PC-3 (cell line): ENCODE data around the gene GALNT13. TPM values are rescaled to one million over a fixed set of nuclear protein-coding genes. Genes with fewer than 3 reads are reported as not detected.

ENCODE experiments used
- ATAC-seq: fragments of 200-7000 bp; cut with Tn5 transposase; 2 replicates; pipeline ENCODE4 v1.9.1; 2020; ENCODE audit warnings: mild to moderate bottlenecking, moderate library complexity
- BruUV-seq: library from RNA; stranded (reverse); fragments of 400-500 nt; replicated peaks from 2 replicates; lab custom pipeline; 2021; lab: Mats Ljungman, UMichigan
- CTCF ChIA-PET: fragments of 300-600 bp; sonication (Branson Sonifier 250); formaldehyde crosslinking; loops from one replicate; lab custom pipeline; 2022; ENCODE audit warnings: antibody characterized with exemption; lab: Charles Lee
- POLR2A ChIA-PET: fragments of 300-600 bp; sonication (Branson Sonifier 250); formaldehyde crosslinking; loops from one replicate; lab custom pipeline; 2022; ENCODE audit warnings: antibody characterized with exemption; ENCODE audit not compliant: unreplicated experiment; lab: Charles Lee
- DNase-seq: peaks from one replicate; pipeline ENCODE4 v3.0.0-alpha.2; 2015
- H2AFZ ChIP-seq: fragments of 300-600 bp; sonication (generic); 2 replicates; pipeline ENCODE4 v1.6.0; 2016; ENCODE audit warnings: antibody characterized with exemption, low read length
- H3F3A ChIP-seq: fragments of 300-600 bp; sonication (generic); one replicate; pipeline ENCODE4 v1.6.0; 2017; ENCODE audit warnings: antibody characterized with exemption, low read length, control low read depth, mild to moderate bottlenecking; ENCODE audit not compliant: unreplicated experiment
- H3K27ac ChIP-seq: fragments of 300-600 bp; sonication (generic); 2 replicates; pipeline ENCODE4 v1.5.1; 2016; ENCODE audit warnings: mild to moderate bottlenecking, low read length
- H3K27me3 ChIP-seq: fragments of 300-600 bp; sonication (generic); 2 replicates; pipeline ENCODE4 v1.6.1; 2016; ENCODE audit warnings: low read length, mixed read lengths
- H3K36me3 ChIP-seq: fragments of 300-600 bp; sonication (generic); 2 replicates; pipeline ENCODE4 v1.6.1; 2016; ENCODE audit warnings: low read depth, mixed run types, low read length, mixed read lengths
- H3K4me1 ChIP-seq: fragments of 300-600 bp; sonication (generic); 2 replicates; pipeline ENCODE4 v1.5.1; 2016; ENCODE audit warnings: low read length; ENCODE audit not compliant: insufficient read depth
- H3K4me2 ChIP-seq: fragments of 300-600 bp; sonication (generic); 2 replicates; pipeline ENCODE4 v1.6.0; 2016; ENCODE audit warnings: low read length
- H3K4me3 ChIP-seq: fragments of 300-600 bp; sonication (generic); 2 replicates; pipeline ENCODE4 v1.5.1; 2016; ENCODE audit warnings: mild to moderate bottlenecking, low read length, mixed read lengths
- H3K79me2 ChIP-seq: fragments of 300-600 bp; sonication (generic); 2 replicates; pipeline ENCODE4 v1.6.1; 2017; ENCODE audit warnings: low read length, mixed read lengths
- H3K9ac ChIP-seq: fragments of 300-600 bp; sonication (generic); 2 replicates; pipeline ENCODE4 v1.6.0; 2016; ENCODE audit warnings: mild to moderate bottlenecking, low read length
- H3K9me2 ChIP-seq: fragments of 300-600 bp; sonication (generic); replicated peaks from 2 replicates; pipeline ENCODE4 v1.6.1; 2016; ENCODE audit warnings: mixed run types, low read length, mixed read lengths
- H3K9me3 ChIP-seq: fragments of 300-600 bp; sonication (generic); 2 replicates; pipeline ENCODE4 v1.6.1; 2016; ENCODE audit warnings: low read length, mixed read lengths
- H4K20me1 ChIP-seq: fragments of 300-600 bp; sonication (generic); 2 replicates; pipeline ENCODE4 v1.6.1; 2016; ENCODE audit warnings: low read length, mixed read lengths
- CTCF ChIP-seq: fragments of 300-600 bp; sonication (generic); conservative IDR thresholded peaks from 2 replicates; pipeline ENCODE4 v1.5.1; 2017; ENCODE audit warnings: antibody characterized with exemption, low read depth, mild to moderate bottlenecking, low read length
- EZH2 ChIP-seq: fragments of 300-600 bp; sonication (generic); IDR thresholded peaks from one replicate; pipeline ENCODE4 v1.6.1; 2017; ENCODE audit warnings: antibody characterized with exemption, mild to moderate bottlenecking, low read length; ENCODE audit not compliant: unreplicated experiment
- EZH2phosphoT487 ChIP-seq: fragments of 300-600 bp; sonication (generic); IDR thresholded peaks from 2 replicates; pipeline ENCODE4 v1.6.1; 2018; ENCODE audit warnings: mild to moderate bottlenecking, antibody characterized with exemption, low read length, borderline replicate concordance
- intact Hi-C: fragments of 100-400 bp; cut with micrococcal nuclease; formaldehyde crosslinking; loops from 2 replicates; pipeline ENCODE4 v1.9.0; 2023
- total RNA-seq: library from RNA; depleted of rRNA; stranded (reverse); fragments of >200 nt; gene quantifications from 2 replicates; pipeline ENCODE4 v1.2.3, GENCODE V29; 2014

GALNT13 gene
- total RNA-seq, 1 experiment from 2014 or later = 2.0 TPM

GRCh38 chr2:154046493-154046892 is 174.8 kb downstream of the GALNT13 start:
- Histone ChIP-seq H3K4me1 (no peaks in the 10 kb centered on the region), H3K9me3 (no peaks in the 10 kb centered on the region), H3K9me2 (no peaks in the 10 kb centered on the region), H3F3A (no peaks in the 10 kb centered on the region), H3K4me3 (no peak overlapping the region), H3K4me2 (no peak overlapping the region), H3K79me2 (no peaks in the 10 kb centered on the region), H2AFZ (no peak overlapping the region), H3K36me3 (no peaks in the 10 kb centered on the region), H4K20me1 (no peaks in the 10 kb centered on the region), H3K27ac (no peak overlapping the region), H3K9ac (no peak overlapping the region), H3K27me3 (no peaks in the 10 kb centered on the region)
- ATAC-seq = no peak
- TF ChIP-seq CTCF (no peak), EZH2 (no peak), EZH2phosphoT487 (no peak)
- BruUV-seq = no TSS peak
- intact Hi-C loops = no loop called here
- ChIA-PET POLR2A (interaction anchor here (0.6 kb wide), 1 partner anchor 241 kb away, joined by 4 read pairs; no protein-coding TSS in a partner anchor), CTCF (no interaction called here)
- no peak for DNase-seq

DNA sequence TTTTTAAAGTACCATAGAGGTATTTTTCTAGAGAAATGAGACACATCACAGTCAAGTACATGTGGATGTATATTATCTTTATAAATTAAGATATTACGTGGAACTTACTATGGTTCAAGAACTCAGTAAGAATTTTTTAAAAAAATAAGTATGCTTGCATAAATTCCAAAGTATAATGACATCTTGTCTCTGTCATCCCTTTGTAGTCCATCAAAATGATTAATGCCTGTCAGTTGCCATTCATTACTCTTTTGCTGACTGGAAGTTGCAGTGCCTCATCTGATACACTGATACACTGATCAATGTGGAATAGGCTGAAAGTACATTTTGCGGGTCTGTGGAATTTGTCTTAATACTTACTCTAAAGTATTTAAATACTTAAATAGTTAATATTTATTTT is 177.2 kb downstream of the GALNT13 start:
- TF ChIP-seq EZH2 (no peak), CTCF (no peak), EZH2phosphoT487 (no peak)
- DNase-seq (no peak), ATAC-seq (no peak)
- no peaks in the 10 kb centered on the region for H3F3A ChIP-seq
- no peak overlapping the region for H3K27ac ChIP-seq
- no peaks in the 10 kb centered on the region for H3K9me3 ChIP-seq
- H3K9ac ChIP-seq = no peak overlapping the region
- no peak overlapping the region for H3K4me2 ChIP-seq
- ChIA-PET CTCF (no interaction called here), POLR2A (no interaction called here)
- no peak overlapping the region for H2AFZ ChIP-seq
- H3K36me3 ChIP-seq = no peaks in the 10 kb centered on the region
- intact Hi-C loops = no loop called here
- no TSS peak for BruUV-seq
- H3K4me1 ChIP-seq = no peaks in the 10 kb centered on the region
- H3K9me2 ChIP-seq = no peaks in the 10 kb centered on the region
- H4K20me1 ChIP-seq = no peaks in the 10 kb centered on the region
- H3K4me3 ChIP-seq = no peak overlapping the region
- no peaks in the 10 kb centered on the region for H3K27me3 ChIP-seq
- no peaks in the 10 kb centered on the region for H3K79me2 ChIP-seq

- H3K27me3 ChIP-seq = no peaks in the 10 kb centered on the region
- intact Hi-C loops = no loop called here
- H3K4me3 ChIP-seq = no peak overlapping the region
- no peak overlapping the region for H3K27ac ChIP-seq
- H3K9me3 ChIP-seq = no peaks in the 10 kb centered on the region
- no peaks in the 10 kb centered on the region for H3F3A ChIP-seq
- H4K20me1 ChIP-seq = no peaks in the 10 kb centered on the region
- CTCF ChIA-PET = no interaction called here
- no peak overlapping the region for H3K4me2 ChIP-seq
- POLR2A ChIA-PET = no interaction called here
- DNase-seq = no peak
- TF ChIP-seq CTCF (no peak), EZH2phosphoT487 (no peak), EZH2 (no peak)
- no peak overlapping the region for H2AFZ ChIP-seq
- H3K9ac ChIP-seq = no peak overlapping the region
- BruUV-seq = no TSS peak
- no peaks in the 10 kb centered on the region for H3K79me2 ChIP-seq
- H3K9me2 ChIP-seq = no peaks in the 10 kb centered on the region
- H3K4me1 ChIP-seq = no peaks in the 10 kb centered on the region
- H3K36me3 ChIP-seq = no peaks in the 10 kb centered on the region
- ATAC-seq = no peak
Observed at GRCh38 chr2:154049561-154049960, 177.8 kb downstream of the GALNT13 start.
